GM21576 (cell line): Measurements from ENCODE around the gene HOXA13.

Experiments
- ATAC-seq: cut with Tn5 transposase; IDR thresholded peaks from one replicate; pipeline ENCODE4 v1.9.1; 2021; ENCODE audit warnings: mild to moderate bottlenecking, moderate library complexity; ENCODE audit not compliant: unreplicated experiment

The HOXA13 gene

DNA sequence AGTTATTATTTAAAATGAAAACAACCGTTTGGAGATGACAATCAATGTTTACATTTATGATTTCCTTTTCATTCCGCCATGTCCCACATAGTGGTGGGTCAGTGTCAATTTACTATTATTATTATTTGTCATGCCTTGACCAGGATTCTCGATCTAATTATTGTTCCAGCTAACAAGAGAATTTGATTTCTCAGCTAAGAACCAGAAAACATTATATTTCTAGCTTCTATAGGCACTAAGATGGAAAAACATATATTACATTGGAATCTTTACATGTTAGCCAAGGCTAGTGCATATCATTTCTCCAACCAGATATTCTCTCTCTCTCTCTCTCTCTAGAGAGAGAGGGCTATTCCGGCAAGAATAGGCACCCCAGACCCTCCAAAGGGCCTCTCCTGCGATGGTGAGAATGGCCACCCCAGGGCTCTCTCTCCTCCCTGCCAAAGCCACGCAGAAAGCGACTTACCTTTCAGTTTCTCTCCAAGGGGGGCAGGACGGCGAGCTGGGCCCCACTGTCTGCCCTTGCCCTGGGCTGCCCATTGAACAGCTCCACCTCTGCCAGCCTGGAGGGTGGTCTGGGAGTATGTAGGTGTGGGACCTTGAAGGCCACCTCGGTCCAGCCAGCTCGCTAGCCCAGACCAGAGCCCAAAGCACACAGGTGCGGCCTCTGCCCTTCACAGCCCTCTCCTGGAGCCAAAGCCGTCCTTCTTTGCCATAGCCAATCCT, 49.9 kb downstream of the HOXA13 start:
- ATAC-seq = no peak

DNA sequence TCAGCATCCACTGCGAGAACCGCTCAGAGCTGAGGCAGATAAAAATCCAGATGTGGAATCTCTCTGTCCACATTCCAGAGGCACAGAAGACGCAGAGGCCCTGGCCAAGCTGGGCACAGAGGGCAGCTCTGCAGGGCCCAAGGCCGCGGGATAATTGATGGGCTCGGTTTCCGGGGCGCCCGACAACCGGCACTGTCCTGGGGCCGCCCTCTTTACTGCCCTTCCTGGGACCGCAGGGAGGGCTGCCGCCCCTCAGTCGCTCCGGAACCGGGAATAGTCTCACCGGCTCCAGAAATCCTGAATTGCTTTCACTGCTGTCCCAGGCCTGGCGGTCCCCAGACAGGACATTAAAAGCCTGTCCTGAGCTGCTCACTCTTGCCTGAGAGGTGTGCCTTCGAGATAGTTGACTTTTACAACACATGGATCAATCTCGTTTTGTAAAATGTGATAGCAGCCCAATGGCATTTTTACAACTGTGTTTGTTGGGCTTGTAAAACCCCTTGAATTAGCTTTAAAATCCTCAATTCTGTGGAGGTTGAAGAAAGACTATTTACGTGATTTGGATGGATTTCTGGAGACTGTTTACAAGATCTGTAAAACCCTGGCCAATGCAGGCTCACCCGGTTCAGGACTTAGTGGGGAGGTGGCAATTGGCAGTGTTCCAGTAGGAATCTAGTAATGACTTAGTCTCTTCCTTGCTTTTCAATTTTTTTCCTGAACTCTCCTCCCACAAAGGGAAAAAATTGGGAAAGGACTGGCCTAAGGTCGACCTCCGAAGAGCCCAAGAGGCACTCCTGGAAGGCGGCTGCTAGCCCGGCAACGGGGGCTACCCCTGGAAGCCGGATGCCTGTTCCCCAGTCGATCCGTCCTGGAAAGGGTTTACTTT, 50.9 kb downstream of the HOXA13 start:
- ATAC-seq = no peak

DNA sequence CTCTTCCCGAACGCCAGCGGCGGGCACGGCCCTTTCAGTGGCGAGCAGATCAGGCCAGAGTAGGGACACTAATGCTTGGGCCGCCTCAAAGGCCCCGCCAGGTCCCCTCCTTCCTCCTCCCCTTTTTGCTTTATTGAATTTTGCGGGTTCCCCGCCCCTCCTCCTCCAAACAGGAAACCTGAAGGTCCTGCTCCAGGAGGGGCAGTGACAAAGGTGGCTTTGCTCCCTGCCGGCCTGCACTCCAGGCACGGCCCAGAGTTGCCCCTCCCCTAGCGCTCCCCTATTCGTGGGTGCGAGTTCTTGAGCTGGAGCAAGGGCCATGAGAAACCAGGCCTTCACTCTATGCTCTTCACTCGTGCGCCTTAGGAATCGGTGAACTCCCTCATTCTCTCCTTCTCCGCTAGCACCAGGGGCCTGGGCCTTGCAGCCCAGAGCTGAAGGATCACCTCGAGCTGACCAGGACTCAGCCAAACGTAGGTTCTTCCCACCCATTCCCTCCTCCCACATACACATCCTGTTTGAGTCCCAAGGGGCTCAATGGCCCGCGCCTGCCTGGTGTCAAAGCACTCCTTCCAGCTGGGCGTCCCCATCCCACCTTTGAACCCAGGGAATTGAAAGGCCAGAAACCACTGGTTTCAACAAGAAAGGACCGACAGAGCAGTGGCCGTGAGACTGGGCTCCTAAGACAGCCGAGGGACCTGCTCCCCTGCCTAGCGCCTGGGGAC, 51.7 kb downstream of the HOXA13 start:
- ATAC-seq = no peak

DNA sequence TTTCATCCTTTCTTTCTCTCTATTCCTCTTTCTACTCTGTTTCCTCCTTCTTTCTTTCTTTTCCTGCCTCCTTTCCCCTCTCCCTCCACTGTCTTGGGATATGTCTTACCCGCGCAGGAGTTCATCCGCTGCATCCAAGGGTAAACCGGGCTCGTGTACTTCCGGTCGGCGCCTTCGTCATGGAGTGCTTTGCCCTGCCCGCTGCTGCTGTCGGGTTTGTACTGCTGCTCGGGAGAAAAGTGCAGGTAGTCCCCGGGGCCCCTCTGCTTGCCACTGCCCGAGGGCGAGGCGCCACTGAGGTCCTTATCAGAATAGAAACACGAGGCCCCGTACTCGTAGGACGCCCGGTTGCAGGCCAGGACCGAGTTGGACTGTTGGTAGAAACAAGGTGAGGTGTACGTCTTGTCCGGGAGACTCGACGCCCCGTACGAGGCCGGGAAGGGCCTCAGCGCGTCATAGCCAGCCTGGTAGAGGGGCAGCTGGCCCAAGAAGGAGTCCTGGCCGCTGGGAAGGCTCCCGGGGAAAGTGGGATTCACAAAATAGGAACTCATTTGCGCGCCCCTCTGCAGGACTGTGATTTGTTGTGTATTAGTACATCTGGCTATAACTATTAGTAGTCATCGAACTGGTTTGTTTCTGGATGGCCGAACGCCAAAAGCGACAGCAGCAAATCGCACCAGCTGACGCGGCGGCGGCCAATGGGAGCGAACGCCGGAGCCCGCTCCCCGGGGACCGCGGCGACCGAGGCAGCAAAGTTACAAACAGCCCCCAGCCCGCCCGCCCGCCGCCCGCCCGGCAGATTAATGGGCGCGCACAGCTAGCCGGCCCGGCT, 52.5 kb downstream of the HOXA13 start, which contains the start of gene HOXA6:
Gene HOXA6, minus strand, starts transcription at position 576 of the 832 bp plus-strand sequence. Its CDS starts 25 bp downstream, at position 551.
- no peak for ATAC-seq

DNA sequence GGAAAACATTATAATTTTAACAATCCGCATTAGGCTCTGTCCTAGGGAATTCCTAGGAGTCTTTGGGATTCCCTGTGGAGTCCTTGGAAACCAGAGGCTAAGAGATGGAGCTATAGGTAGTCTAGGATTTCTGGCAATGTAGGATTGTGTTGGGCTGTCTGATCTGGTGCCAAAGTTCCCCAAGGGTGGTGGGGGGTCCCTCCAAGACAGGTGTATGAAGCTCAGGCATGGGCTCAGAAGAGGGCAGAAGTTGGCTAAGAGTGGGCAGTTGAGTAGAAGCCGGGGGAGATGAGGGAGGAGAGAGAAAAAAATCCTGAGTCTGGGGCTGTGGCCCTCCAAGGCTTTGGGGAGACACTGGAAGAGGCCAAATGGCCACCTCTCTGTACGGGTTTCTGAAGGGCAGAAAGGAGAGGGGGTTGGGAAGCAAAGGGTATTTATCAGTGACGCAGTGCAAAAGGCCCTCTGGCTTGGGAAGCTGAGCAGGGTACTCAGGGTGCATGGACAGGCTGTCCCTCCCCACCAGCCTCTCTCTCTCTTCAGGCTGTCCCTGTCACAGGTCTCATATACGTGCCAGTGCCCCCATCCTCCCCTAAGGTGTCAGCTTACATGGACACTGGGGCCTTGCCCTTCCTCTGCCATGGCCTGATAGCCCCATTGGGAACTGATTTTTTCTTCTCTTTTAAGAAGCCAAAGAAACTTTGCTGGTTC, 53.2 kb downstream of the HOXA13 start:
- no peak for ATAC-seq

DNA sequence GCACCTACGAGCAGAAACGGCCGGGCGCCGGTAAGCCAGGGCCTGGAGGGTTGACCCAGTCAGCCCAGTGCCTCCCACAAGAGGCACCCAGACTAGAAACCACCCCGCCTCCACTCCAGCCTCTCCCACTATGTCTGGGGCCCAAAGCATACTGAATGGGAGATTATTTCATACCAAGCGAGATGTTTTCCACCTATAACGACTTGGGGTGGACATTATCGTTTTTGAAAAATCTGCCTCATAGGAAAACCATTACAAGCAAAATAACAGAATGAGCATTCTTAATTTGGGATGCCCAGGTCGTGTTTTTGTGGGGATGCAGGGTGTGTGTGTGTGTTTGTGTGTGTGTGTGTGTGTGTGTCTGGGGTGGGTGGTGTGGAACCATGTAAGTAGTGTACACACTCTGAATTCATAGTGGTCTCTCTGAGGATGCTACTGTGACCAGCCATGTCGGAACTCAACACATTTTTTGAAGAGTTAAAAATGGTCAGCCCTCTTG, 53.9 kb downstream of the HOXA13 start:
- ATAC-seq = no peak

DNA sequence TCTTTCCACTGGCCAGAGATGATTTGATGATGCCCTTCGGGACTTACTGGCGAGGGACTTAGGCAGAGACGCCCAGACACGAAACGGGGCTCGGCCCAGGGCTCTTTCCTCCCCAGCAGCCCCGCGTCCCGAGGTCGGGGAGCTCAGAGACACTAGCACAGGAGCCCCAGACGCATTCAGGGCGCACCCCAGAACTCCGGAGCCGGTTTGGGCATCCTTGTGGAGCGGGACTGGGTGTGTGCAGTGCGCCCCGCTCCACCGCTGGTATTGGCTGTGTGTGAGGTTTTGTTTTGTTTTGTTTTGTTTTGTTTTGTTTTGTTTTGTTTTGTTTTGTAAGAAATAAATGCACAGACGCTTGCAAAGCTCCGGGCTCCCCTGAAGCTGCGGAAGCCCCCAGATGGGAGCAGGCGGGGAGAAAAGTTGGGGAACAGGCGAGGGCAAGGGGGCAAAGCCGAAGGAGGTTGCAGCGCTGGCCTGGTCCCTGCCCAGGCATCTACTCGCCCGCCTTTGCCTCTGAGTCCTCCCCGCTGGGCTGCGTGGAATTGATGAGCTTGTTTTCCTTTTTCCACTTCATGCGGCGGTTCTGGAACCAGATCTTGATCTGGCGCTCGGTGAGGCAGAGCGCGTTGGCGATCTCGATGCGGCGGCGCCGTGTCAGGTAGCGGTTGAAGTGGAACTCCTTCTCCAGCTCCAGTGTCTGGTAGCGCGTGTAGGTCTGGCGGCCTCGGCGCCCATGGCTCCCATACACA, 54.6 kb downstream of the HOXA13 start:
- no peak for ATAC-seq

DNA sequence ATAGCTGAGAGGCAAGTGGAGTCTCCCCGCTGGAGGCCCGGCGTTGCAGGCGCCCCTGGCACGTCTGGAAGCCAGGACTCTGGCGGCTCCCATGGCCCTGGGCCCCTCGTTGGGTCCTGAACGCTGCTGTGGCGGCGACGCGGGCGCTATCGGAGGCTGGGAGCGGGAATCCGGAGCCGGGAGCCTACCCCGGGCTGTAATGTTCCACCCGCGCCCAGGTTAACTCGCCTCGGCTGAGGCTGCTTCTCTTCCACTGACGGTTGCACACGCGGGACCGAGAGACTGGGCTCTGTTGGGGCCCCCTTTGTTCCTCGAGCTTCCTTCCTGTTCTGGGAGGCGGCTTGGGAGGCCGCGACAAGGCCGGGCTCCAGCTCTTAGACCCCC, 55.1 kb downstream of the HOXA13 start:
- ATAC-seq = no peak
